K562 (cell line): Measurements from ENCODE around the gene CCSER2. TPM values are rescaled to one million over a fixed set of nuclear protein-coding genes. Genes with fewer than 3 reads are reported as not detected.
A peak's percentile ranks its signal among the peaks of the same experiment; 100 is the strongest.

Experiments
- BACH1 ChIP-seq: fragments of 200-800 bp; sonication (Bioruptor generic); IDR thresholded peaks from 2 replicates; pipeline ENCODE4 v1.6.1; 2016; ENCODE audit warnings: missing genetic modification characterization, missing compliant biosample characterization
- FOXK1 ChIP-seq: sonication (generic); formaldehyde crosslinking; IDR thresholded peaks from 2 replicates; pipeline ENCODE4 v1.8.0; 2022; ENCODE audit warnings: missing genetic modification reagents, mild to moderate bottlenecking, borderline replicate concordance
- NCOA1 ChIP-seq: fragments of 450-650 bp; IDR thresholded peaks from 2 replicates; pipeline ENCODE4 v1.6.1; 2016; ENCODE audit warnings: low read depth
- SRF ChIP-seq, 2 experiments: fragments of 250-450, 450-650 bp in 1 of 2; sonication (Bioruptor Pico) in 1 of 2; sonication (generic) in 1 of 2; formaldehyde crosslinking; IDR thresholded peaks; 2 replicates each; pipeline versions ENCODE4 v1.5.0 to v1.5.1; 2020 to 2022; ENCODE audit warnings: mild to moderate bottlenecking in 1 of 2, missing genetic modification reagents in 1 of 2
- TEAD1 ChIP-seq, 2 experiments: fragments of 450-650 bp in 1 of 2; sonication (generic) in 1 of 2; formaldehyde crosslinking; IDR thresholded peaks; 2 replicates each; pipeline versions ENCODE4 v1.4.0 to v1.8.0; 2020 to 2022; ENCODE audit warnings: mild to moderate bottlenecking in 2 of 2, missing genetic modification reagents in 1 of 2
- polyA plus RNA-seq, 8 experiments: library from polyadenylated mRNA; depleted of rRNA in 4 of 8; stranded (reverse) in 5 of 8; unstranded in 3 of 8; fragments of >200 nt; fragmentation: Nextera tagmentation in 2 of 8; fragmentation: Illumina TruSeq in 1 of 8; extraction: Ambion mirVana in 2 of 8; extraction: Trizol in 1 of 8; gene quantifications; 2 replicates each; pipeline versions ENCODE4 v1.2.1 to v1.2.3, GENCODE V29; 2011 to 2014; ENCODE audit warnings: inconsistent platforms in 1 of 8, missing spikeins in 1 of 8
- total RNA-seq, 7 experiments: library from RNA; depleted of rRNA in 6 of 7; stranded (reverse); fragments of >200 nt in 6 of 7; fragmentation: Illumina TruSeq in 2 of 7; extraction: Trizol in 2 of 7; gene quantifications; 2 replicates each; pipeline versions ENCODE4 v1.2.1 to v1.2.3, GENCODE V29; 2011 to 2021; ENCODE audit warnings: low replicate concordance in 1 of 7
- TF ChIP-seq, protein P1 (sequence below), 2 experiments: fragments of 450-650 bp; formaldehyde crosslinking in 1 of 2; IDR thresholded peaks; 2 replicates each; pipeline versions ENCODE4 v1.4.0 to v1.6.1; 2014 to 2020; ENCODE audit warnings: mild to moderate bottlenecking in 2 of 2, borderline replicate concordance in 1 of 2, low read depth in 1 of 2
- TF ChIP-seq, protein P2 (sequence below): fragments of 450-650 bp; IDR thresholded peaks from 2 replicates; pipeline ENCODE4 v1.6.1; 2016; ENCODE audit warnings: mild to moderate bottlenecking
- TF ChIP-seq, protein P3 (sequence below): fragments of 450-650 bp; IDR thresholded peaks from 2 replicates; pipeline ENCODE4 v1.6.1; 2016; ENCODE audit warnings: missing biosample characterization, missing genetic modification characterization
- TF ChIP-seq, protein P4 (sequence below): sonication (generic); formaldehyde crosslinking; IDR thresholded peaks from 2 replicates; pipeline ENCODE4 v1.8.0; 2022; ENCODE audit warnings: mild to moderate bottlenecking, missing genetic modification reagents, borderline replicate concordance

CCSER2 gene
- total and polyA plus RNA-seq, 9 of the 15 experiments (the other 6 are each of a cell fraction or from before 2014, with no cell fraction given) = 2.7 to 15.1 (median 9.7) TPM

DNA sequence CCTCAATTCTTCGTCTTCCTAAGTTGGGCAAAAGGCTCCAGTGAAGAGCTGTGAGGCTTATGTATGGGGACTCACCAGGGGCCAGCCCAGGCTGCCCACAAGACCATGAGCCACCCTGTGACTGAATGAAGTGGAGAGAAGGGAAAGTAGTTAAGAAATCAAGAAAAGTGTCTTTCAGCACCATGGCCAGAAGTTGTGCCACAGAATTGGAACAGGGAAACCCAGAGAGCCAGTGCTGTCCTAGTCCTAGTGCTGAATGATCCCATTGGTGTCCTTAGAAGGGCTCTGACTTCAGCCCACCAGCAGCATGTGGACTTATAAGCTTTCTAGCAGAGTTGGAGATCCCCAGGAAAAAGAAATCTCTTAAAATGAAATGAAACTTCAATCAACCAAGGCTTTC is 37.0 kb upstream of the CCSER2 start (continued):
- TF ChIP-seq, protein P1, sequence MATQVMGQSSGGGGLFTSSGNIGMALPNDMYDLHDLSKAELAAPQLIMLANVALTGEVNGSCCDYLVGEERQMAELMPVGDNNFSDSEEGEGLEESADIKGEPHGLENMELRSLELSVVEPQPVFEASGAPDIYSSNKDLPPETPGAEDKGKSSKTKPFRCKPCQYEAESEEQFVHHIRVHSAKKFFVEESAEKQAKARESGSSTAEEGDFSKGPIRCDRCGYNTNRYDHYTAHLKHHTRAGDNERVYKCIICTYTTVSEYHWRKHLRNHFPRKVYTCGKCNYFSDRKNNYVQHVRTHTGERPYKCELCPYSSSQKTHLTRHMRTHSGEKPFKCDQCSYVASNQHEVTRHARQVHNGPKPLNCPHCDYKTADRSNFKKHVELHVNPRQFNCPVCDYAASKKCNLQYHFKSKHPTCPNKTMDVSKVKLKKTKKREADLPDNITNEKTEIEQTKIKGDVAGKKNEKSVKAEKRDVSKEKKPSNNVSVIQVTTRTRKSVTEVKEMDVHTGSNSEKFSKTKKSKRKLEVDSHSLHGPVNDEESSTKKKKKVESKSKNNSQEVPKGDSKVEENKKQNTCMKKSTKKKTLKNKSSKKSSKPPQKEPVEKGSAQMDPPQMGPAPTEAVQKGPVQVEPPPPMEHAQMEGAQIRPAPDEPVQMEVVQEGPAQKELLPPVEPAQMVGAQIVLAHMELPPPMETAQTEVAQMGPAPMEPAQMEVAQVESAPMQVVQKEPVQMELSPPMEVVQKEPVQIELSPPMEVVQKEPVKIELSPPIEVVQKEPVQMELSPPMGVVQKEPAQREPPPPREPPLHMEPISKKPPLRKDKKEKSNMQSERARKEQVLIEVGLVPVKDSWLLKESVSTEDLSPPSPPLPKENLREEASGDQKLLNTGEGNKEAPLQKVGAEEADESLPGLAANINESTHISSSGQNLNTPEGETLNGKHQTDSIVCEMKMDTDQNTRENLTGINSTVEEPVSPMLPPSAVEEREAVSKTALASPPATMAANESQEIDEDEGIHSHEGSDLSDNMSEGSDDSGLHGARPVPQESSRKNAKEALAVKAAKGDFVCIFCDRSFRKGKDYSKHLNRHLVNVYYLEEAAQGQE (IDR thresholded peaks at IDR 0.05; ENCODE audit: borderline replicate concordance) = peak; percentile 100
- TF ChIP-seq, protein P1 (CRISPR knock-in tag; IDR thresholded peaks at IDR 0.05; ENCODE audit: low read depth) = peak; percentile 97
- TF ChIP-seq, protein P2, sequence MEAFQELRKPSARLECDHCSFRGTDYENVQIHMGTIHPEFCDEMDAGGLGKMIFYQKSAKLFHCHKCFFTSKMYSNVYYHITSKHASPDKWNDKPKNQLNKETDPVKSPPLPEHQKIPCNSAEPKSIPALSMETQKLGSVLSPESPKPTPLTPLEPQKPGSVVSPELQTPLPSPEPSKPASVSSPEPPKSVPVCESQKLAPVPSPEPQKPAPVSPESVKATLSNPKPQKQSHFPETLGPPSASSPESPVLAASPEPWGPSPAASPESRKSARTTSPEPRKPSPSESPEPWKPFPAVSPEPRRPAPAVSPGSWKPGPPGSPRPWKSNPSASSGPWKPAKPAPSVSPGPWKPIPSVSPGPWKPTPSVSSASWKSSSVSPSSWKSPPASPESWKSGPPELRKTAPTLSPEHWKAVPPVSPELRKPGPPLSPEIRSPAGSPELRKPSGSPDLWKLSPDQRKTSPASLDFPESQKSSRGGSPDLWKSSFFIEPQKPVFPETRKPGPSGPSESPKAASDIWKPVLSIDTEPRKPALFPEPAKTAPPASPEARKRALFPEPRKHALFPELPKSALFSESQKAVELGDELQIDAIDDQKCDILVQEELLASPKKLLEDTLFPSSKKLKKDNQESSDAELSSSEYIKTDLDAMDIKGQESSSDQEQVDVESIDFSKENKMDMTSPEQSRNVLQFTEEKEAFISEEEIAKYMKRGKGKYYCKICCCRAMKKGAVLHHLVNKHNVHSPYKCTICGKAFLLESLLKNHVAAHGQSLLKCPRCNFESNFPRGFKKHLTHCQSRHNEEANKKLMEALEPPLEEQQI = peak; percentile 77; the same call in 1 of the 2 replicates
- TF ChIP-seq FOXK1 (CRISPR knock-in tag) (peak; percentile 83; the same call in 1 of the 2 replicates), TEAD1 (CRISPR knock-in tag; IDR thresholded peaks at IDR 0.05) (peak in 1 of 2 experiments; percentile 27; a peak in 1 of 4 replicates), NCOA1 (peak; percentile 98), BACH1 (tag) (peak; percentile 55; the same call in 1 of the 2 replicates), SRF (CRISPR knock-in tag; IDR thresholded peaks at IDR 0.05) (peak in 1 of 2 experiments; percentile 87; a peak in 2 of 4 replicates)
- TF ChIP-seq, protein P3, sequence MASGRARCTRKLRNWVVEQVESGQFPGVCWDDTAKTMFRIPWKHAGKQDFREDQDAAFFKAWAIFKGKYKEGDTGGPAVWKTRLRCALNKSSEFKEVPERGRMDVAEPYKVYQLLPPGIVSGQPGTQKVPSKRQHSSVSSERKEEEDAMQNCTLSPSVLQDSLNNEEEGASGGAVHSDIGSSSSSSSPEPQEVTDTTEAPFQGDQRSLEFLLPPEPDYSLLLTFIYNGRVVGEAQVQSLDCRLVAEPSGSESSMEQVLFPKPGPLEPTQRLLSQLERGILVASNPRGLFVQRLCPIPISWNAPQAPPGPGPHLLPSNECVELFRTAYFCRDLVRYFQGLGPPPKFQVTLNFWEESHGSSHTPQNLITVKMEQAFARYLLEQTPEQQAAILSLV (tag) = 0 out of 2 replicates have a peak, but pooled peaks have one; percentile 30
- TF ChIP-seq, protein P4, sequence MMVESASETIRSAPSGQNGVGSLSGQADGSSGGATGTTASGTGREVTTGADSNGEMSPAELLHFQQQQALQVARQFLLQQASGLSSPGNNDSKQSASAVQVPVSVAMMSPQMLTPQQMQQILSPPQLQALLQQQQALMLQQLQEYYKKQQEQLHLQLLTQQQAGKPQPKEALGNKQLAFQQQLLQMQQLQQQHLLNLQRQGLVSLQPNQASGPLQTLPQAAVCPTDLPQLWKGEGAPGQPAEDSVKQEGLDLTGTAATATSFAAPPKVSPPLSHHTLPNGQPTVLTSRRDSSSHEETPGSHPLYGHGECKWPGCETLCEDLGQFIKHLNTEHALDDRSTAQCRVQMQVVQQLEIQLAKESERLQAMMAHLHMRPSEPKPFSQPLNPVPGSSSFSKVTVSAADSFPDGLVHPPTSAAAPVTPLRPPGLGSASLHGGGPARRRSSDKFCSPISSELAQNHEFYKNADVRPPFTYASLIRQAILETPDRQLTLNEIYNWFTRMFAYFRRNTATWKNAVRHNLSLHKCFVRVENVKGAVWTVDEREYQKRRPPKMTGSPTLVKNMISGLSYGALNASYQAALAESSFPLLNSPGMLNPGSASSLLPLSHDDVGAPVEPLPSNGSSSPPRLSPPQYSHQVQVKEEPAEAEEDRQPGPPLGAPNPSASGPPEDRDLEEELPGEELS (CRISPR knock-in tag) = no peak; the same call in 1 of the 2 replicates
